ENCODE data around the gene SLC4A7.

SLC4A7 gene

DNA sequence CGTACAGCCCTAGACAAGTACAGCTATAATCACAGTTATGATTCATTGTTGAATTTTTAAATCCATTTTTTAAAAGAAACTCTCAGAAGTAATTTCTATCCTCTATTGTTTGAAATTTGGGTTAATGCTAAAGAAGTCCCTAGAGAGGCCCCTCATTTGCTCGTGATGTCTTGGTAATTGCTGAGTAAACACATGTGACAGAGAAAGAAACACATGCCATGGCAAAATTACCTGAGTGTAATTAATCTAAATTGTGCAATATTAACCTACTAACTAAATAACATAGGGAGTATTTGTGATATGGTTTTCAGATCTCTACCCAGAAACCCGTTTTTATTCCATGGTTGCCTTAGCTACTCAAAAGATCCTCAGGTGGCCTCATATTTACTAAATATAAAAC lies 125.8 kb downstream of the SLC4A7 start:
- no peaks in the 10 kb centered on the region for H3K36me3 ChIP-seq (ENCODE audit: control insufficient read depth, insufficient read depth, low read length)
- H3K23ac ChIP-seq (ENCODE audit: low read length), result no peak overlapping the region
- no peak for DNase-seq
- no peaks in the 10 kb centered on the region for H3K79me2 ChIP-seq (ENCODE audit: control insufficient read depth, insufficient read depth, low read length)
- no peak overlapping the region for H2BK5ac ChIP-seq (ENCODE audit: low read length)
- no peak overlapping the region for H3K9ac ChIP-seq (ENCODE audit: low read length)
- H3K4ac ChIP-seq (ENCODE audit: low read depth, low read length), result no peak overlapping the region
- no peak overlapping the region for H3K18ac ChIP-seq (ENCODE audit: low read length)
- no peaks in the 10 kb centered on the region for H3K79me1 ChIP-seq (ENCODE audit: low read length)
- no peak overlapping the region for H4K8ac ChIP-seq (ENCODE audit: low read depth, low read length)
- no peaks in the 10 kb centered on the region for H3K4me1 ChIP-seq (ENCODE audit: control insufficient read depth, low read depth, low read length)
- no CpG with 5 or more reads among the region's 3 CpGs for WGBS (ENCODE audit: extremely low coverage, insufficient coverage, low lambda C conversion rate)
- H4K5ac ChIP-seq (ENCODE audit: low read length), result no peak overlapping the region
- no peak overlapping the region for H2BK120ac ChIP-seq (ENCODE audit: low read depth, low read length)
- no peak overlapping the region for H2BK15ac ChIP-seq (replicated peaks; ENCODE audit: low read depth)
- H3K4me2 ChIP-seq (ENCODE audit: low read length), result no peak overlapping the region
- H3K4me3 ChIP-seq (ENCODE audit: low read length), result no peak overlapping the region
- H3K56ac ChIP-seq (ENCODE audit: low read length), result no peak overlapping the region
- H2AK5ac ChIP-seq (ENCODE audit: low read length), result no peak overlapping the region
- no peaks in the 10 kb centered on the region for H3K27me3 ChIP-seq (ENCODE audit: insufficient read depth, low read length, poor library complexity)
- no peak overlapping the region for H3K27ac ChIP-seq (ENCODE audit: low read depth, low read length)

DNA sequence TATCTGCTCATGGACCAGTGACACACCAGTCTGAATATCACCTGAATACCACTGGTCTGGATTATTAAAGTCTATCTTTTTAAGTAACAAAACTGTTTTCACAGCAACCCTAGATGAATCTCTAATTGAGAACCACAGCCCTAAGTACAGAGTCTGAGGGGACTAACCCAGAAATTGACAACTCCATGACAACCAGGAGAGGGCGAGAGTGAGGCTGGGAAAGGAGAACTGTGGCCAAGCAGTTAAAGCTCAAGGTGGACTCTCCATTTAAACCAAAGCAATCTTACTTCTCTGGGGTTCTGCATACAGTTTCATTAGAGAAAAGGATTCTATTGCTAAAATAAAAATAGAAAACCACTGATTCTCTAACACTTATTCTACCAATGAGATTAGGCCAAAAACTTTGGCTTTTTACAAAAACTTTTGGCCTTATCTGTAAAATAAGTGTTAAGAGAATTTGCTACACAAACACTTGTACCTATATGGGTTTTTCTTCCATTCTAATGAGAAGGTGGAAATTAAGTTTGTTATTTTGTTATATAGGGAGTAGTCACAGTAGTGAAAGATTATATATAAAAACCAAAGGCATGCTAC lies 126.4 kb downstream of the SLC4A7 start:
- H3K79me2 ChIP-seq (ENCODE audit: control insufficient read depth, insufficient read depth, low read length), result no peaks in the 10 kb centered on the region
- H3K23ac ChIP-seq (ENCODE audit: low read length), result no peak overlapping the region
- H3K79me1 ChIP-seq (ENCODE audit: low read length), result no peaks in the 10 kb centered on the region
- no CpG with 5 or more reads among the region's 1 CpG for WGBS (ENCODE audit: extremely low coverage, insufficient coverage, low lambda C conversion rate)
- no peak overlapping the region for H3K56ac ChIP-seq (ENCODE audit: low read length)
- no peak overlapping the region for H2BK5ac ChIP-seq (ENCODE audit: low read length)
- peak; percentile 76 for DNase-seq
- no peak overlapping the region for H2AK5ac ChIP-seq (ENCODE audit: low read length)
- H3K27me3 ChIP-seq (ENCODE audit: insufficient read depth, low read length, poor library complexity), result no peaks in the 10 kb centered on the region
- no peaks in the 10 kb centered on the region for H3K4me1 ChIP-seq (ENCODE audit: control insufficient read depth, low read depth, low read length)
- no peak overlapping the region for H2BK120ac ChIP-seq (ENCODE audit: low read depth, low read length)
- H3K27ac ChIP-seq (ENCODE audit: low read depth, low read length), result no peak overlapping the region
- H3K9ac ChIP-seq (ENCODE audit: low read length), result no peak overlapping the region
- no peak overlapping the region for H3K4ac ChIP-seq (ENCODE audit: low read depth, low read length)
- H2BK15ac ChIP-seq (replicated peaks; ENCODE audit: low read depth), result no peak overlapping the region
- H3K4me2 ChIP-seq (ENCODE audit: low read length), result no peak overlapping the region
- H3K36me3 ChIP-seq (ENCODE audit: control insufficient read depth, insufficient read depth, low read length), result no peaks in the 10 kb centered on the region
- no peak overlapping the region for H3K18ac ChIP-seq (ENCODE audit: low read length)
- H4K8ac ChIP-seq (ENCODE audit: low read depth, low read length), result no peak overlapping the region
- H4K5ac ChIP-seq (ENCODE audit: low read length), result no peak overlapping the region
- H3K4me3 ChIP-seq (ENCODE audit: low read length), result no peak overlapping the region

DNA sequence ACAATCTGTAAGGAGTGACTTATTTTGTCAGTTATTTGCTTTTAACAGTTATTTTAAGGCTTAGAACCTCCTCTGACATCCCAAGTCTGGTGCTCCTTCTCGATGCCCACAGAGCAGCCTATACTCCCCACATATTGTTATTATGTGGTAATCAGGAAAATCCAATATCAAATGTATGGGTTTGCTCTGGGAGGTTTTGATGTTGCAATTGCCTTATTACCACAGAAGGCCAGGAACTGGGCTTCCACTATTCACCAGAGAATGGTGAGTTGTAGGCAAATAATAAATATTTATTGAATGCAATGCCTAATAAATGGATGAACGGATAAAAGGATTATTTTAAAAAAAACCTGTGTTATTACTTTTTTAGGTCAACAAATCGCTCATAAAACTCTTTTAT lies 127.2 kb downstream of the SLC4A7 start:
- no peak overlapping the region for H2BK15ac ChIP-seq (replicated peaks; ENCODE audit: low read depth)
- no peak overlapping the region for H3K4me3 ChIP-seq (ENCODE audit: low read length)
- no peak overlapping the region for H4K5ac ChIP-seq (ENCODE audit: low read length)
- DNase-seq, result no peak
- H3K79me2 ChIP-seq (ENCODE audit: control insufficient read depth, insufficient read depth, low read length), result no peaks in the 10 kb centered on the region
- no peak overlapping the region for H2BK5ac ChIP-seq (ENCODE audit: low read length)
- H3K18ac ChIP-seq (ENCODE audit: low read length), result no peak overlapping the region
- WGBS (ENCODE audit: extremely low coverage, insufficient coverage, low lambda C conversion rate), result no CpG with 5 or more reads among the region's 3 CpGs
- H3K4me1 ChIP-seq (ENCODE audit: control insufficient read depth, low read depth, low read length), result no peaks in the 10 kb centered on the region
- H4K8ac ChIP-seq (ENCODE audit: low read depth, low read length), result no peak overlapping the region
- H2AK5ac ChIP-seq (ENCODE audit: low read length), result no peak overlapping the region
- H3K56ac ChIP-seq (ENCODE audit: low read length), result no peak overlapping the region
- H3K4ac ChIP-seq (ENCODE audit: low read depth, low read length), result no peak overlapping the region
- no peaks in the 10 kb centered on the region for H3K27me3 ChIP-seq (ENCODE audit: insufficient read depth, low read length, poor library complexity)
- no peak overlapping the region for H3K23ac ChIP-seq (ENCODE audit: low read length)
- H3K4me2 ChIP-seq (ENCODE audit: low read length), result no peak overlapping the region
- no peaks in the 10 kb centered on the region for H3K36me3 ChIP-seq (ENCODE audit: control insufficient read depth, insufficient read depth, low read length)
- H2BK120ac ChIP-seq (ENCODE audit: low read depth, low read length), result no peak overlapping the region
- no peaks in the 10 kb centered on the region for H3K79me1 ChIP-seq (ENCODE audit: low read length)
- H3K27ac ChIP-seq (ENCODE audit: low read depth, low read length), result no peak overlapping the region
- H3K9ac ChIP-seq (ENCODE audit: low read length), result no peak overlapping the region

DNA sequence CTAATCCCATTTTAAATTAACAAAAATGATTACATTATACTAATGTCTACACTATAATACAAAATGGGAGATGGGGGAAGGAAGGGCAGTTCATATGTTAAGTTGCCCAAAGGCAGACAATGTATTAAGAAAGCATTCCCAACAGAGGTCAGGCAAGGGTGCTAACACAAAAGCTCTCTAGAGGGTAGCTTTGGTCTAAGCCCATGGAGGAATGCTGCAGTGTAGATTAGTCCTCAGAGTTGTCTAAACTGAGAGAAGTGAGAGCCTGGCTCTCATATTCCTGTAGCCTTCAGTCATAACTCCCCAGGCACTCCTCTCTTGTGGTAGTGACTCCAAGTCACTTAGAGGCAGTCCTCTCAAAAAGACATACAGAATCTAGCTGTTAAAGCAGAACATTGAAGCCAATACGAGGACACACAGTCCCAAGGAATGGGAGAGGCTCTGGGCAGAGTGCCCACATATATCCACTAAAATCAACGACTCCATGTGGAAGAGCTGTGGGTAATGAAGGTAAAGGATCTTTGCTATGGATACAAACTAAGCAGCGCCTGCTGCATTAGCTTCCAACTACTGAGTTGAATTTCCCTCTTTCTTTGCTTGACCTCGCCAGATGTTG lies 129.5 kb downstream of the SLC4A7 start:
- Histone ChIP-seq H3K23ac (ENCODE audit: low read length) (no peak overlapping the region), H4K8ac (ENCODE audit: low read depth, low read length) (no peak overlapping the region), H3K18ac (ENCODE audit: low read length) (no peak overlapping the region), H2BK5ac (ENCODE audit: low read length) (no peak overlapping the region), H3K4me2 (ENCODE audit: low read length) (no peak overlapping the region), H3K36me3 (ENCODE audit: control insufficient read depth, insufficient read depth, low read length) (no peaks in the 10 kb centered on the region), H3K27ac (ENCODE audit: low read depth, low read length) (no peak overlapping the region), H3K79me2 (ENCODE audit: control insufficient read depth, insufficient read depth, low read length) (no peaks in the 10 kb centered on the region), H3K4ac (ENCODE audit: low read depth, low read length) (no peak overlapping the region), H3K56ac (ENCODE audit: low read length) (no peak overlapping the region), H3K9ac (ENCODE audit: low read length) (no peak overlapping the region), H3K4me1 (ENCODE audit: control insufficient read depth, low read depth, low read length) (no peaks in the 10 kb centered on the region), H2BK15ac (replicated peaks; ENCODE audit: low read depth) (no peak overlapping the region), H3K79me1 (ENCODE audit: low read length) (no peaks in the 10 kb centered on the region), H2BK120ac (ENCODE audit: low read depth, low read length) (no peak overlapping the region), H3K4me3 (ENCODE audit: low read length) (no peak overlapping the region), H3K27me3 (ENCODE audit: insufficient read depth, low read length, poor library complexity) (no peaks in the 10 kb centered on the region), H2AK5ac (ENCODE audit: low read length) (no peak overlapping the region), H4K5ac (ENCODE audit: low read length) (no peak overlapping the region)
- DNase-seq, result peak; percentile 43
- WGBS (ENCODE audit: extremely low coverage, insufficient coverage, low lambda C conversion rate), result no CpG with 5 or more reads among the region's 4 CpGs

DNA sequence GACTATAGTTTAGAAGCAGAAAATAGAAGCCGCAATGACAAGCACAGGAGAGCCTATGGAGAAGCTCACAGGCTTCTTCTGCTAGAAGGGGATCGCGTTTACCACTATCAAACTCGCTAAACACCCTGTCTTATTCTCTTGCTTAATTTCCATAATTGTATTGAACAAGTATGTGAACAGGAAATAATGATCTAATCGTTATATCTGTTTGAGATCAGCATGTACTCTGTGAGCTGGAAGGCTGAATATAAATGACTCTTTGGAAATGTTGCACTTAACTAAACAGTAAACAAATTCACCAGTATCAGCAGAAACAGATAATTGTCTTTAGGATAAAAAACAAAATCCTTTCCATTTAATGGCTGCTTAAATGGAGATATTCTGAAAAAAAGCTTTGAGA lies 130.0 kb downstream of the SLC4A7 start:
- no peak overlapping the region for H3K4me3 ChIP-seq (ENCODE audit: low read length)
- no peak for DNase-seq
- no peaks in the 10 kb centered on the region for H3K4me1 ChIP-seq (ENCODE audit: control insufficient read depth, low read depth, low read length)
- no peak overlapping the region for H4K5ac ChIP-seq (ENCODE audit: low read length)
- H4K8ac ChIP-seq (ENCODE audit: low read depth, low read length), result no peak overlapping the region
- H2AK5ac ChIP-seq (ENCODE audit: low read length), result no peak overlapping the region
- H3K27me3 ChIP-seq (ENCODE audit: insufficient read depth, low read length, poor library complexity), result no peaks in the 10 kb centered on the region
- H3K56ac ChIP-seq (ENCODE audit: low read length), result no peak overlapping the region
- no CpG with 5 or more reads among the region's 5 CpGs for WGBS (ENCODE audit: extremely low coverage, insufficient coverage, low lambda C conversion rate)
- H3K9ac ChIP-seq (ENCODE audit: low read length), result no peak overlapping the region
- no peak overlapping the region for H2BK120ac ChIP-seq (ENCODE audit: low read depth, low read length)
- no peak overlapping the region for H2BK5ac ChIP-seq (ENCODE audit: low read length)
- H3K79me1 ChIP-seq (ENCODE audit: low read length), result no peaks in the 10 kb centered on the region
- no peak overlapping the region for H3K23ac ChIP-seq (ENCODE audit: low read length)
- no peak overlapping the region for H3K4me2 ChIP-seq (ENCODE audit: low read length)
- no peak overlapping the region for H2BK15ac ChIP-seq (replicated peaks; ENCODE audit: low read depth)
- H3K79me2 ChIP-seq (ENCODE audit: control insufficient read depth, insufficient read depth, low read length), result no peaks in the 10 kb centered on the region
- no peak overlapping the region for H3K4ac ChIP-seq (ENCODE audit: low read depth, low read length)
- H3K27ac ChIP-seq (ENCODE audit: low read depth, low read length), result no peak overlapping the region
- H3K36me3 ChIP-seq (ENCODE audit: control insufficient read depth, insufficient read depth, low read length), result no peaks in the 10 kb centered on the region
- no peak overlapping the region for H3K18ac ChIP-seq (ENCODE audit: low read length)

DNA sequence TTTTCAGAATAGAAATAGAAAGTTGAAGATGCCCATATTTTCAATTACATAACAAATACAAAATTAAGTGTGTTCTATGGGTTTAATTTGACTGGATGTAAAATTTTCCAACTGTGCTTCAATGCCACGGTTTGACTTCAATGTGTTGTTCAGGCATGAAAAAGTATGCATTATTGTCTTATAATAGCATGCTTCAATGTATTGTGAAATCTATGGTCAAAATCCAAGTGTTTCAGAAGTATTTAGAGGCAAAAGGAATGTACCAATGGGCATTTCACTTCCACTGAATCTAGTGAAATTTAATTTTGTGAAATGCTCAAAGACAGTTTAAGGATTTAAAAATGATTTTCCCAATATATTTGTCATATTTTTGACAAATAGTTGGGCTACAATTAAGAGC lies 131.0 kb downstream of the SLC4A7 start:
- no CpG with 5 or more reads among the region's 1 CpG for WGBS (ENCODE audit: extremely low coverage, insufficient coverage, low lambda C conversion rate)
- H3K9ac ChIP-seq (ENCODE audit: low read length), result no peak overlapping the region
- no peak overlapping the region for H2BK15ac ChIP-seq (replicated peaks; ENCODE audit: low read depth)
- no peak overlapping the region for H2BK120ac ChIP-seq (ENCODE audit: low read depth, low read length)
- no peak overlapping the region for H3K4ac ChIP-seq (ENCODE audit: low read depth, low read length)
- no peak overlapping the region for H3K4me2 ChIP-seq (ENCODE audit: low read length)
- no peaks in the 10 kb centered on the region for H3K79me2 ChIP-seq (ENCODE audit: control insufficient read depth, insufficient read depth, low read length)
- H4K8ac ChIP-seq (ENCODE audit: low read depth, low read length), result no peak overlapping the region
- no peak overlapping the region for H3K23ac ChIP-seq (ENCODE audit: low read length)
- no peak overlapping the region for H3K27ac ChIP-seq (ENCODE audit: low read depth, low read length)
- H3K56ac ChIP-seq (ENCODE audit: low read length), result no peak overlapping the region
- no peaks in the 10 kb centered on the region for H3K79me1 ChIP-seq (ENCODE audit: low read length)
- no peaks in the 10 kb centered on the region for H3K36me3 ChIP-seq (ENCODE audit: control insufficient read depth, insufficient read depth, low read length)
- DNase-seq, result no peak
- H2AK5ac ChIP-seq (ENCODE audit: low read length), result no peak overlapping the region
- H3K4me3 ChIP-seq (ENCODE audit: low read length), result no peak overlapping the region
- H3K18ac ChIP-seq (ENCODE audit: low read length), result no peak overlapping the region
- no peaks in the 10 kb centered on the region for H3K4me1 ChIP-seq (ENCODE audit: control insufficient read depth, low read depth, low read length)
- H3K27me3 ChIP-seq (ENCODE audit: insufficient read depth, low read length, poor library complexity), result no peaks in the 10 kb centered on the region
- no peak overlapping the region for H2BK5ac ChIP-seq (ENCODE audit: low read length)
- H4K5ac ChIP-seq (ENCODE audit: low read length), result no peak overlapping the region

Data from mesendoderm (in vitro differentiated cells).